Superior temporal gyrus (tissue), 1 donor: ENCODE measurements around the gene AMMECR1.
"Not testable (repeated sequence)": the region's sequence is repeated elsewhere in the genome, so short reads cannot be mapped to it uniquely, and the experiment has no call there.

Experiments used
- DNase-seq: peaks from one replicate; pipeline ENCODE4 v3.0.0-alpha.2; 2016; ENCODE audit errors: extremely low spot score

AMMECR1 gene

DNA sequence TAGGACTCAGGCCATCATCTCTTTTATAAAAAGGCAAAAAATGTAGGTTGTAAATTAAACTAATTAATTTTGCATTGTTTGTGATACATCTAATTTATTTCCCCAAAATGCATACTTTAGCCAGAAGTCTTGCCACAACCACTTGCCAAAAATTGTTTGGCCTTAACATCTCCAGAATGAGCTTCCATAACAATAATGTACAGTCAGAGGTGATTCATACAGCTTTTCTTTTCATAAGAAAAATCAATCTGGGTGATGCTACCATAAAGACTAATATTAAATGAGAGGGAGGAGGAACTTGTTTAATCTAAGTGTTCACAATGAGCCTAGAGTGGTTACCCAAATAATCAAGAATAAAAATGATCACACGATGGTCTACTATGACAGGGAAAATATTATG is 59.3 kb downstream of the AMMECR1 start:
- DNase-seq, result no peak

DNA sequence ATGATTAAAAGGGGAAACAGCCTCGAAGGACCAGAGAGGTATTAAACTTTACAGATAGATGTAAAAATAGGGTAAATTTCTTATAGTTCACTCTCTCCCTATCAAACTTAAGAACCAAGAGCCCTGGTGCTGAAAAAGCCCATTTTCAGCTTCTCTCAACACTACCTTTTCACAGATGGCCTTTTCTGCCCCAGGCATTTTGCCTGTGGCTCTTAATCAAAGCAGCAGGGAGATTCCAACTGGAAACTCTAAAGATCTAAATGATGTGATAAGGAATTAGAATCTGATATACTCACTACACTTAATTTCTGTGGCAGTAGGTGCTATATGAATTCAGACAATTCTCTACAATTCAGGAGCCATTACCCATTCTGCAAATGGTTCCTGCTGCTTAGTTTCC is 60.0 kb downstream of the AMMECR1 start:
- no peak for DNase-seq

GRCh38 chrX:110252711-110253110 is 65.2 kb downstream of the AMMECR1 start:
- DNase-seq, result no peak

- DNase-seq, result no peak
Measured at GRCh38 chrX:110251961-110252360, 65.9 kb downstream of the AMMECR1 start.

GRCh38 chrX:110251526-110251925 is 66.4 kb downstream of the AMMECR1 start:
- no peak for DNase-seq

DNA sequence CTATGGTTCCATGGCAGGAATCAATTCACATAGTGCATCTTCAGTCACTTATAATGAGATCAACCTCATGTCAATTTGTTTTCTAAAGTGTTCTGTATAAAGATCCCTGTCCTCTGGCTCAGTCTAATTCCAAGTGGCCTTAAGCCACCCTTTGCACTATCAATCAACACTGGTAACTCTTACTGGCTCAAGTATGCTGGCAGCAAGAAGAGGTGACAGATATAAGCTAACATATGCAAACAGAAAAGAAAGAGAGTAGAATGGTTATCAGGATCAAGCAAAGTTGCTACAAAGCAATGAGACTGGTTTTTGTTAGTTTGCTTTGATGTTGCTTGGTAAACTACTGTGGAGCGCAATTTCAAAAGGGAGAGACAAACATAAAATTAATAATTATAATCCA is 67.0 kb downstream of the AMMECR1 start:
- DNase-seq, result no peak

DNA sequence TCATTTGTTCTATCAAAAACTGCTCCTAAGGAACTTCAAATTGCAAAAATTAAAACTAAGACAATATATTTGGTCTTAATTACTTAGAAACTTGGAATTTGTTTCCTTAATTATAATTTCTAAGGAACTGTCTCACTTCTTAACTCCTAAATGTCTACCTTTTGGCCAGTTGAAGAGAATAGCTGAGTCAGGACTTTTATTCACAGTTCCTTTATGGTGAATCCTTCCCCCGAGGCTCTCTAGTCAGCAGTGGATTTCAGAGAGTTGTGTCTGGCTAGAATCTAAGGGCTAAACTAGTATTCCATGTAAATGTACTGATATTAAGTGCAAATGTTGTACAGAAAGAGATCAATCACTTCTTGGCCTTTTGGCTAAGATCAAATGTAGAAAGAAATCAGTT is 69.3 kb downstream of the AMMECR1 start:
- DNase-seq, result no peak

- DNase-seq, result no peak
Measured at GRCh38 chrX:110245011-110245410, 72.9 kb downstream of the AMMECR1 start.

DNA sequence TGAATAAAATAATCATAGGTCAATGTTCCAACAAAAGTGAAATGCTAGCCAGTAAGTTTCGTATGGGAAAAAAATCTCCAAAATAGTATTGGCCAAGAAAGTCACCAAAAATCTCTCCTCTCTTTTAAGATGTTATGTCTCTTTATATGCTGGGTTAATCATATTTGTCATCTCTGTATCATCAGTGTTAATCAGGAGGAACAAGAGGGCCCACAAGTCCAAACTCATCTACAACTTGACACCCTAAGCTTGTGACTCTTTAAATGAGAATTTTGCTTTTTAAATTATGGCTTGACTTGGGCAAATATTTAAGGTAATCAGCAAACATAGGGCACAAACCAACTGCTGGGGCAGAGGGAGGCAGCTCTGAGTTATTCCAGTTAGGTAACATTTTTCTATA is 75.5 kb downstream of the AMMECR1 start:
- no peak for DNase-seq

DNA sequence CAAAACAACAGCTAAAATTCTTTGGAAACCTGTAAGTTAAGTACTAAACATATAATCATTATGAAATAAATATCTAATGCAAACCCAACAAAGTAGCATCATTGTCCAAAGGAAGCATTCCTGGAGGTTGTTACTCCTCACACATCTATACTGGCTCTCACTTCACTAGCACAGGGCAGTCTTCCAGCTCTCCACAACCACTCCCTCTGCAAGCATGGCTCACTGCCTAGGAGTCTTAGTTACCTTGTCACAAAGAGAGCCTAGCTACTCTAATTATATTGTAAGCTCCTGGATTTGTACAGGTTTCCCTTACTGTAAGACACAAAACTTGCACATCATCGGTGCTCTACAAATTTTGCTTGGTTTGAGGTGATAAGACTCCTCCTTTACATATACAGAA is 76.1 kb downstream of the AMMECR1 start:
- DNase-seq, result no peak

GRCh38 chrX:110238259-110238658 is 79.6 kb downstream of the AMMECR1 start:
- not testable (repeated sequence) for DNase-seq

DNA sequence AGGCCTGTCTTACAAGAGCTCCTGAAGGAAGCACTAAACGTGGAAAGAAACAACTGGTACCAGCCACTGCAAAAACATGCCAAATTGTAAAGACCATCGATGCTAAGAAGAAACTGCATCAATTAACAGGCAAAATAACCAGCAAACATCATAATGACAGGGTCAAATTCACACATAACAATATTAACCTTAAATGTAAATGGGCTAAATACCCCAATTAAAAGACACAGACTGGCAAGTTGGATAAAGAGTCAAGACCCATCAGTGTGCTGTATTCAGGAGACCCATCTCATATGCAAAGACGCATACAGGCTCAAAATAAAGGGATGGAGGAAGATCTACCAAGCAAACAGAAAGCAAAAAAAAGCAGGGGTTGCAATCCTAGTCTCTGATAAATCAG is 86.4 kb downstream of the AMMECR1 start:
- not testable (repeated sequence) for DNase-seq

GRCh38 chrX:110229497-110230111 is 88.3 kb downstream of the AMMECR1 start:
- DNase-seq, result not testable (repeated sequence)

DNA sequence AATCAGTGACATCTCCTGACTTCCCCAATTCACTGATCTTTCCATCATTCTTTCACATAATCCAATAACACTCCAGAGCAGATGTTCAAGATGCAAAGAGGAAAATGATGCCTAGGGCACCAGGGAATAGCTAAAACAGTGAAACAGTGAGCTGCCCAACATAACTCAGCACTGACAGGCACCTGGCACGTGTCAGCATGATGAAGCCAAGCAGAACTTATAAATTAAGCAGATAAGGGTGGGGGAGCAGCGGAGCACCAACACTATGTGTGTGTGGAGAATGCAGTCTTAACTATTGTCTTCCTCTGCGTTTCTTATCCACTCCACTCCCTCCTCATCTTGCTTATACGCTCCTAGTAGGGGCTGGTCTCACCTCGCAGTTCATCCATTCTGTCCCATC is 89.4 kb downstream of the AMMECR1 start:
- DNase-seq, result no peak

GRCh38 chrX:110226931-110227330 is 91.0 kb downstream of the AMMECR1 start:
- DNase-seq, result no peak

DNA sequence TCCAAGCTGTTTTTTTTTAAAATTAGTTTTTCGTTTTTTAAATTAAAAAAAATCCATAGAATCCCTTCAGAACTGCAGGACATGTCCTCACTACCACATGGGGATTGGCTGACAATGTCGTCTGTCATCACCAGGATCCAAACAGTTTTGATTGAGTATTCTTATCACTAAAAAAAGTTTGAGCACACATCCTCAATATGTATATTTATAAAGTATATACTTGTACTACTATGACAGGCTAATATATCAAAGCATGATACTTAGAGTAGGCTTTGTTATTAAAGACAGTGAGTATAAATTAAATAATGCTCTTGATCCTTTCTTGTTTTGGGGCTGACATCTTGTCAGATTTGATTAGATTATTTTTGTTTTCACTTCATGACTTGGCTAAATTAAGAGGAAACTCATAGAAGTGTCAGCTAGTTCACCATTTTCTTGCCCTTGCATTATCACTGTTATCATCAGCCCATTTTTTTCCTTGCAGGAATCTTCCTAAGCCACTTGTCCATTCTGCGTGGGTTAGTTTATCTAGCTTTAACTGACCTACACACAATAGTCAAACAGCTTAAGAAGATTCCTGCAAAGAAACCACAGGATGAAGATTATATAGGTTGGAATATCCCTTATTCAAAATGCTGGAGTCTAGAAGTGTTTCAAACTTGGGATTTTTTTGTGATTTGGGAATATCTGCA is 92.8 kb downstream of the AMMECR1 start:
- DNase-seq, result no peak

DNA sequence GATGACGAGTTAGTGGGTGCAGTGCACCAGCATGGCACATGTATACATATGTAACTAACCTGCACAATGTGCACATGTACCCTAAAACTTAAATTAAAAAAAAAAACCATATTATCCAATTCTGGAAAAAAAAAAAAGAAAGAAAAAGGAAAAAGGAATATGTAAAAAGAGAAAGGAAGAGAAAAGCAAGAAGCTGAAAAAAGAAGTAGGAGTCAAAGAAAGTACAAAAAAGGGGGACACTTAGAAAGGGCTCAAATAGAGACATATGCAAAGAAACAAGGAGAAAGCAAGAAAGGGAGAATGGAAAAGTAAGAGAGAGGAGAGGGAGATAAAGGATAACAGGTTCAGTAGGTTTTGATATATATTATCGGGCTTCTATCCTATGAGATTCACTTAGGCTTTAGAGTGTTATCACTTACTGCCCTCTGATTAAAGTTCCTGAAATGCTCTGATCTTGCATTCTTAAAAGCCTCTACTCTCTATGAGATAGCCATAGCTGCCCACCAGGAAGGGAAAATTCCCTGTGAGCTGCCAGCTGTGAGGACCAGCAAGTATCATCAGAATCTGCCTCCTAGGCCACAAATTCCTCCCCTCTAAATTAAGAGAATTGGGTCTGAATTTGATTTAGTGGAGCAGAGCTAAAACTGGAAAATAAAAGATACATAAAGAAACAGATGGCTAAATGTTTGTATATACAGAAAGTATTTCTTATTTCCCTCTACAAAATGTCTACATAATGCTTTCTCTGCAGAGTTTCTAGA is 95.2 kb downstream of the AMMECR1 start:
- no peak for DNase-seq

DNA sequence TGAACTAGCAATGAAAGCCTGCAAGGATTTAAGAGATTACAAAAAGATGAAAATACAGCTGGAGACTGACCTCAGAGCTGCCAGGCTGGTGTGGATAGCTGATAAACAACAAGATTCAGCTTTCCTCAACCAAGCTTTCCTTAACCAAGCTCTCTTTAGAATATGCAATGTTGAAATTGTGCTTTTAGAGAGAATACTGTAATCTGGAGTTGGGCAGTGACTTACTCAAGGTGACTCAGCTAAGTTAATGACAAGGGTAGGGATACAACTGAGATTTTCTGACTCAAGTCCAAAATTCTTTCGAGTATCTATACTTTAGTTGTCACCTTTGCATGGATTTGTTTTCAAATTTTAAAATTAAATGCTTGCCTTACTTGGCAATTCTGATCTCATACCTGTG is 98.0 kb downstream of the AMMECR1 start:
- no peak for DNase-seq

GRCh38 chrX:110218591-110218990 is 99.3 kb downstream of the AMMECR1 start:
- no peak for DNase-seq

DNA sequence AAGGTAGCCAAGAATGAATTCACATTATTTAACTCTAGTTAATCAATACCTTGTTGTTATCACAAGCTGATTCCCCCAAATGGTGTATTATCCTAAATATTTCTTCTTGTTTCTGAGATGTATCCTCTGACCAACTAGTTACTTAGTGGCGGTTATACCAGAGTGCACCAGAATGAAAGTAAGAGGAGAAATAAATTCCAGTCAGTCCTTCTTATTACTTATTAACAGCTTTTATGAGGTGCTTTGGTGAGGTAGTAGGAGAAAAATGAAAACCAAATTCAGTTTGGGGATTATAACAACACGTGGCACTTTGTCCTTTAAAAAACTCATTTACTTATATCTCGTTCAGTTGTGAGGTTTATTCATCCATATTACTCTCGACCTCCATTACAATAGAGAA is 101.9 kb downstream of the AMMECR1 start:
- no peak for DNase-seq

GRCh38 chrX:110215411-110215810 is 102.5 kb downstream of the AMMECR1 start:
- DNase-seq, result no peak

- DNase-seq, result no peak
Measured at GRCh38 chrX:110214684-110215083, 103.2 kb downstream of the AMMECR1 start.

GRCh38 chrX:110213183-110213582 is 104.7 kb downstream of the AMMECR1 start:
- no peak for DNase-seq
